Tibial nerve (tissue), 4 donors: Measurements from ENCODE around the gene OBSCN.

Experiments used
- CTCF ChIP-seq, 5 experiments: fragments of 200-600 bp in 3 of 5; fragments of 450-650 bp in 2 of 5; sonication (generic) in 3 of 5; IDR thresholded peaks; one replicate each; pipeline ENCODE4 v1.5.1; 2016 to 2019; ENCODE audit warnings: antibody characterized with exemption in 5 of 5, mild to moderate bottlenecking in 3 of 5, moderate library complexity in 2 of 5
- EP300 ChIP-seq, 2 donors: sonication (generic); formaldehyde crosslinking; IDR thresholded peaks; one replicate each; pipeline ENCODE4 v1.6.1; 2017; ENCODE audit warnings: antibody characterized with exemption in 2 of 2, mild to moderate bottlenecking in 1 of 2
- POLR2A ChIP-seq, 2 donors: fragments of 450-650 bp; IDR thresholded peaks; one replicate each; pipeline ENCODE4 v1.6.1; 2017; ENCODE audit warnings: antibody characterized with exemption in 2 of 2, mild to moderate bottlenecking in 2 of 2, moderate library complexity in 2 of 2

GRCh38 chr1:228310162-228310792, 102.4 kb downstream of the OBSCN start:
- TF ChIP-seq POLR2A (IDR thresholded peaks at IDR 0.05) (no peak), CTCF (IDR thresholded peaks at IDR 0.05) (no peak), EP300 (IDR thresholded peaks at IDR 0.05) (no peak)
